ENCODE measurements around the gene EGR2. TPM values are rescaled to one million over a fixed set of nuclear protein-coding genes. Genes with fewer than 3 reads are reported as not detected.

Gene EGR2
- total RNA-seq, 2 donors from 2014 or later: 0.20 to 8.2 TPM

DNA sequence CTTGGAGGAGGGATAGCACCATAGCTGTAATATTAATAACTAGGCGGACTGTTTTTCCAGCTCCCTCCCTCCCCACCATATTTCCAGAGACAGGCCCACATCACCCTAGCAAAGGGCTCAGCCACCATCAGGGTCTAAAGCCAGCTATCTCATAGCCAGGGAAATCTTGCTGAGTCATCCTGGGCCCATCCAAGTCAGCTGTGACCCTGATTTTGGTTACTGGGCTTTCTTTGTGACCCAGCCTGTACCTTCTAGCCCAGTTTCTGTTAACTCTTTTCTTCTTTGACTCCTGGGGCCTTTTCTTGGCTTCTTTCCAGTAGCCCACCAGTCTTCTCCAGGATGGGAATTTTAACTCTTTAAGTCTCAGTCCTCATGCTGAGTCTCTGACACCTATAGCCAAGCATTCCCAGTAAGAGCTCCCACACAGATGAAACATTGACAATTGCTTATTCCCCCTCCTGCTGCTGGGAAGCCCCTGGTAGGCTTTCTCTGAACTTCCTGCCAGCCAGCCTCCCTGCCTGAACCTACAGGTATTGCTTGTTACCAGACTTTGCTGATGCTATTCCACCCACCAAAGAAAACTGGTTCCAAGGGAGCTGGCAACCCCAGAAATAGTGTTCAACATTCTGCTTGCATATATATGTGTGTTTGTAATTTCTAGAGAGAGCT lies 46.5 kb downstream of the EGR2 start:
- H3K27me3 ChIP-seq: no peaks in the 10 kb centered on the region
- no peaks in the 10 kb centered on the region for H3K4me1 ChIP-seq
- no peaks in the 10 kb centered on the region for H3K9me3 ChIP-seq
- intact Hi-C loops (cut with DNase I): no loop called here
- no peak for DNase-seq
- H3K9ac ChIP-seq (ENCODE audit: low read depth in 2 of 2, low read length in 2 of 2): no peak overlapping the region
- H3K4me3 ChIP-seq: no peak overlapping the region
- H3K36me3 ChIP-seq: no peaks in the 10 kb centered on the region
- TF ChIP-seq, protein P1, sequence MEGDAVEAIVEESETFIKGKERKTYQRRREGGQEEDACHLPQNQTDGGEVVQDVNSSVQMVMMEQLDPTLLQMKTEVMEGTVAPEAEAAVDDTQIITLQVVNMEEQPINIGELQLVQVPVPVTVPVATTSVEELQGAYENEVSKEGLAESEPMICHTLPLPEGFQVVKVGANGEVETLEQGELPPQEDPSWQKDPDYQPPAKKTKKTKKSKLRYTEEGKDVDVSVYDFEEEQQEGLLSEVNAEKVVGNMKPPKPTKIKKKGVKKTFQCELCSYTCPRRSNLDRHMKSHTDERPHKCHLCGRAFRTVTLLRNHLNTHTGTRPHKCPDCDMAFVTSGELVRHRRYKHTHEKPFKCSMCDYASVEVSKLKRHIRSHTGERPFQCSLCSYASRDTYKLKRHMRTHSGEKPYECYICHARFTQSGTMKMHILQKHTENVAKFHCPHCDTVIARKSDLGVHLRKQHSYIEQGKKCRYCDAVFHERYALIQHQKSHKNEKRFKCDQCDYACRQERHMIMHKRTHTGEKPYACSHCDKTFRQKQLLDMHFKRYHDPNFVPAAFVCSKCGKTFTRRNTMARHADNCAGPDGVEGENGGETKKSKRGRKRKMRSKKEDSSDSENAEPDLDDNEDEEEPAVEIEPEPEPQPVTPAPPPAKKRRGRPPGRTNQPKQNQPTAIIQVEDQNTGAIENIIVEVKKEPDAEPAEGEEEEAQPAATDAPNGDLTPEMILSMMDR (IDR thresholded peaks at IDR 0.05): no peak
- no peak overlapping the region for H3K27ac ChIP-seq

DNA sequence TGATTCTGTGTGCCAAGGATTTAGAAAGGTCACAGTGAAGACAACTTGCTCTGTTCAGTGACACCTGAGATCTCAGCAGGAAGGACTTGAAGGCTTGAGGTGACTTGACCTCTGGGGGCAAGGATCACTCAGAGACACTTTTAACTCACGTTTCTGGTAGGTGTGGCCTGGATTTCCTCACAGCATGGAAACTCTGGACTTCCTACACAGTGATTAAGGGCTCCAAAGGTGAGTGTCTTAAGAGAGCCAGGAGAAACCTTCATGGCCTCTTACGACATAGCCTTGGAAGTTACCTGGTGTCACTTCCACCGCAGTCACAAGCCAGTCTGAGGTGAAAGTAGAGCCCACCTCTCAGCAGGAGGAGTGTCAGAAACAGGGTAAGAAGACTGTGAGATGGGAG lies 49.8 kb downstream of the EGR2 start:
- no peaks in the 10 kb centered on the region for H3K4me1 ChIP-seq
- no peak for DNase-seq
- no peaks in the 10 kb centered on the region for H3K36me3 ChIP-seq
- intact Hi-C loops (cut with DNase I): no loop called here
- H3K9ac ChIP-seq (ENCODE audit: low read depth in 2 of 2, low read length in 2 of 2): no peak overlapping the region
- no peak overlapping the region for H3K4me3 ChIP-seq
- TF ChIP-seq, protein P1 (IDR thresholded peaks at IDR 0.05): no peak
- no peak overlapping the region for H3K27ac ChIP-seq
- no peaks in the 10 kb centered on the region for H3K9me3 ChIP-seq
- no peaks in the 10 kb centered on the region for H3K27me3 ChIP-seq

DNA sequence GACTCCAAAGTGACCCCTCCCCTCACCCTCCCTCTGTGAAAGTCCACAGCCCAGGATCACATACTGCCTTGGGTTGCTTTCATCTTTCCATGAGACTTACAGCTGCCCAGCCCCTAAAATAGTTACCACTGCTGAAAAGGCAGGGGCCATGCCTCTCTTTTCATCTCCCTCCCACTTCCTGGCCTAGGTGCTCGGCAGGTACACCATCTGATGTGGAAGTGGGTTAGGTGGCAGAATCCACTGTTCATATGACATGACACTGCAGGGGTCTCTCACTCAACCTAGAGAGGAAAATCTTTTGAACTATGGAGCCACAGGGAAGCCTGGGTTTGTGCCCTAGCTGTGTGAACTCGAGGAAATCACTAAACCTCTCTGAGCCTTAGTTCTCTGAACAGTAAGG lies 50.4 kb downstream of the EGR2 start:
- intact Hi-C loops (cut with DNase I): no loop called here
- Histone ChIP-seq H3K9ac (ENCODE audit: low read depth in 2 of 2, low read length in 2 of 2) (no peak overlapping the region), H3K4me1 (no peaks in the 10 kb centered on the region), H3K9me3 (no peaks in the 10 kb centered on the region), H3K4me3 (no peak overlapping the region), H3K27me3 (no peaks in the 10 kb centered on the region), H3K27ac (no peak overlapping the region), H3K36me3 (no peaks in the 10 kb centered on the region)
- TF ChIP-seq, protein P1 (IDR thresholded peaks at IDR 0.05): no peak
- no peak for DNase-seq

DNA sequence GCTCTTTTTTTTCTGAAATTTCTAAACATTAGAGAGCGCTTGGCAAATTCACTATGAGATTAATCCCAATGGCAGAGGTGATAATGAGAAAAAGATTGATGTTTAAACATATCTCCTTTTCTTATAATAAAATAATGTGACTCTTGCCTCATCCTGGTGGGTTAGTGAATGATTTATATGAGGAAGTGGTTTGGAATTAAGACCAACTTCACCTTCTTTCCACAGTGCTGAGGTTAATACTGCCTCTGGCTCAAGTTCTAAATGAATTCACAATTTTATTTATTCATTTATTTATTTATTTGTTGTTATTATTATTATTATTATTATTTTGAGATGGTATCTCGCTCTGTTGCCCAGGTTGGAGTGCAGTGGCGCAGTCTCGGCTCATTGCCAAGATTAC lies 52.2 kb downstream of the EGR2 start:
- Histone ChIP-seq H3K4me3 (no peak overlapping the region), H3K27me3 (no peaks in the 10 kb centered on the region), H3K9ac (ENCODE audit: low read depth in 2 of 2, low read length in 2 of 2) (no peak overlapping the region), H3K4me1 (no peaks in the 10 kb centered on the region), H3K9me3 (no peaks in the 10 kb centered on the region), H3K36me3 (no peaks in the 10 kb centered on the region), H3K27ac (no peak overlapping the region)
- TF ChIP-seq, protein P1 (IDR thresholded peaks at IDR 0.05): no peak
- DNase-seq: no peak
- intact Hi-C loops (cut with DNase I): no loop called here

DNA sequence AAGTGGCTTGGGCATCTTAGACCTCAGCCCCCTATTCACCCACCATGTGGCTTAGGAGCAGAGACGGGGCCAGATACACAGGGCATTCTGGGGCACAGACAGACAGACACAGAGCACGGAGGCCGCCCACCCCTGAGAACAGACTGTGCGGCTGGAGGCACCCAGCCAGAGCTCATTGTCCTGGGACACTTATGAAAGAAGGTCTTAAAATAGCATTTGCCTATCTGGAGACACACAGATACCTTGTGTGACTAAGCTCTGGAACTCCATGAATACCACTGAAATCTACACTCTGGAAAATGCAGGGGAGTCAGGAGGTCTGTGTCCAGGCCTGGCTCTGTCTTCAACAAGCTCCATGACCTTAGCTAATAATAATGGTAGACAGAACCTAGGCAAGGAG lies 53.0 kb downstream of the EGR2 start:
- TF ChIP-seq, protein P1 (IDR thresholded peaks at IDR 0.05): no peak
- intact Hi-C loops (cut with DNase I): no loop called here
- Histone ChIP-seq H3K36me3 (no peaks in the 10 kb centered on the region), H3K27ac (no peak overlapping the region), H3K4me3 (no peak overlapping the region), H3K9me3 (no peaks in the 10 kb centered on the region), H3K9ac (ENCODE audit: low read depth in 2 of 2, low read length in 2 of 2) (no peak overlapping the region), H3K4me1 (no peaks in the 10 kb centered on the region), H3K27me3 (no peaks in the 10 kb centered on the region)
- no peak for DNase-seq

Other genes starting within 250 kb of the EGR2 start
- gene ADO, start 11.6 kb downstream of the EGR2 start, total RNA-seq: 10 to 100 TPM; 13.5 to 15.5 TPM